Sigmoid colon (tissue), 7 donors: ENCODE results near the gene WDR83. TPM values are rescaled to one million over a fixed set of nuclear protein-coding genes. Genes with fewer than 3 reads are reported as not detected.

ENCODE experiments used
- DNase-seq: peaks from one replicate; pipeline ENCODE4 v3.0.0-alpha.2; 2019
- H3K27ac ChIP-seq, 4 donors: fragments of 200-600 bp; sonication (generic); one replicate each; pipeline ENCODE4 v1.5.1; 2016 to 2019; ENCODE audit warnings: mild to moderate bottlenecking in 1 of 4
- H3K27me3 ChIP-seq, 3 donors: fragments of 200-600 bp; sonication (generic); one replicate each; pipeline ENCODE4 v1.5.1; 2019; ENCODE audit warnings: mild to moderate bottlenecking in 1 of 3
- H3K36me3 ChIP-seq, 4 donors: fragments of 200-600 bp; sonication (generic); one replicate each; pipeline ENCODE4 v1.5.1; 2016 to 2019
- H3K4me1 ChIP-seq, 4 donors: fragments of 200-600 bp; sonication (generic); one replicate each; pipeline ENCODE4 v1.5.1; 2017 to 2019
- H3K4me3 ChIP-seq, 4 donors: fragments of 200-600 bp; sonication (generic); one replicate each; pipeline ENCODE4 v1.5.1; 2017 to 2019; ENCODE audit warnings: mild to moderate bottlenecking in 2 of 4, moderate library complexity in 1 of 4
- H3K9me3 ChIP-seq, 4 donors: fragments of 200-600 bp in 3 of 4; sonication (generic) in 3 of 4; one replicate each; pipeline versions ENCODE4 v1.5.1 to v1.6.1; 2013 to 2019
- EP300 ChIP-seq, 4 donors: sonication (generic); formaldehyde crosslinking; IDR thresholded peaks; one replicate each; pipeline ENCODE4 v1.6.1; 2017; ENCODE audit warnings: antibody characterized with exemption in 4 of 4
- POLR2A ChIP-seq, 2 donors: fragments of 450-650 bp; IDR thresholded peaks; one replicate each; pipeline ENCODE4 v1.6.1; 2016; ENCODE audit warnings: antibody characterized with exemption in 2 of 2, mild to moderate bottlenecking in 2 of 2, moderate library complexity in 2 of 2
- POLR2AphosphoS5 ChIP-seq, 4 donors: sonication (generic); formaldehyde crosslinking; IDR thresholded peaks; one replicate each; pipeline ENCODE4 v1.6.1; 2017; ENCODE audit warnings: antibody characterized with exemption in 4 of 4
- WGBS, 2 donors: extraction: QIAGEN DNeasy Blood & Tissue Kit; methylation state at CpG; one replicate each; pipeline ENCODE4 v1.1.7; 2013; 5-methylcytosine and 5-hydroxymethylcytosine counted together
- intact Hi-C: fragments of 100-400 bp; cut with DNase I; formaldehyde crosslinking; loops from one replicate; pipeline ENCODE4 v1.15.1; 2023
- polyA plus RNA-seq, 3 donors: library from polyadenylated mRNA; stranded (reverse); fragments of 200-250 nt; gene quantifications; one replicate each; pipeline ENCODE4 v1.2.3, GENCODE V29; 2013
- total RNA-seq, 4 donors: library from RNA; depleted of rRNA; stranded (reverse); fragments of >200 nt; gene quantifications; one replicate each; pipeline ENCODE4 v1.1.0, GENCODE V29; 2016
- TF ChIP-seq, protein P1 (sequence below), 4 experiments: fragments of 450-650 bp in 3 of 4; fragments of 200-600 bp in 1 of 4; IDR thresholded peaks; one replicate each; pipeline ENCODE4 v1.5.1; 2016 to 2019; ENCODE audit warnings: antibody characterized with exemption in 4 of 4, mild to moderate bottlenecking in 3 of 4, moderate library complexity in 2 of 4
- donor health status: healthy with polysubstance abuse.
- donor health status: Bipolar disorder and iron deficiency.
- donor health status: healthy.

The WDR83 gene
- total and polyA plus RNA-seq, 7 donors: 7.8 to 13.4 (median 11.0) TPM

GRCh38 chr19:12689012-12689411, 22.4 kb downstream of the WDR83 start:
- Histone ChIP-seq H3K4me3 (no peak overlapping the region), H3K9me3 (no peaks in the 10 kb centered on the region), H3K27ac (no peak overlapping the region), H3K27me3 (no peaks in the 10 kb centered on the region), H3K4me1 (no peaks in the 10 kb centered on the region), H3K36me3 (no peaks in the 10 kb centered on the region)
- 91 to 92% methylated on average over 12 of the region's 12 CpGs for WGBS, 2 donors
- no peak for DNase-seq
- intact Hi-C loops: no loop called here
- TF ChIP-seq EP300 (IDR thresholded peaks at IDR 0.05): no peak
- TF ChIP-seq, protein P1, sequence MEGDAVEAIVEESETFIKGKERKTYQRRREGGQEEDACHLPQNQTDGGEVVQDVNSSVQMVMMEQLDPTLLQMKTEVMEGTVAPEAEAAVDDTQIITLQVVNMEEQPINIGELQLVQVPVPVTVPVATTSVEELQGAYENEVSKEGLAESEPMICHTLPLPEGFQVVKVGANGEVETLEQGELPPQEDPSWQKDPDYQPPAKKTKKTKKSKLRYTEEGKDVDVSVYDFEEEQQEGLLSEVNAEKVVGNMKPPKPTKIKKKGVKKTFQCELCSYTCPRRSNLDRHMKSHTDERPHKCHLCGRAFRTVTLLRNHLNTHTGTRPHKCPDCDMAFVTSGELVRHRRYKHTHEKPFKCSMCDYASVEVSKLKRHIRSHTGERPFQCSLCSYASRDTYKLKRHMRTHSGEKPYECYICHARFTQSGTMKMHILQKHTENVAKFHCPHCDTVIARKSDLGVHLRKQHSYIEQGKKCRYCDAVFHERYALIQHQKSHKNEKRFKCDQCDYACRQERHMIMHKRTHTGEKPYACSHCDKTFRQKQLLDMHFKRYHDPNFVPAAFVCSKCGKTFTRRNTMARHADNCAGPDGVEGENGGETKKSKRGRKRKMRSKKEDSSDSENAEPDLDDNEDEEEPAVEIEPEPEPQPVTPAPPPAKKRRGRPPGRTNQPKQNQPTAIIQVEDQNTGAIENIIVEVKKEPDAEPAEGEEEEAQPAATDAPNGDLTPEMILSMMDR (IDR thresholded peaks at IDR 0.05): no peak
- no peak for TF ChIP-seq POLR2AphosphoS5 (IDR thresholded peaks at IDR 0.05)
- TF ChIP-seq POLR2A (IDR thresholded peaks at IDR 0.05): no peak

DNA sequence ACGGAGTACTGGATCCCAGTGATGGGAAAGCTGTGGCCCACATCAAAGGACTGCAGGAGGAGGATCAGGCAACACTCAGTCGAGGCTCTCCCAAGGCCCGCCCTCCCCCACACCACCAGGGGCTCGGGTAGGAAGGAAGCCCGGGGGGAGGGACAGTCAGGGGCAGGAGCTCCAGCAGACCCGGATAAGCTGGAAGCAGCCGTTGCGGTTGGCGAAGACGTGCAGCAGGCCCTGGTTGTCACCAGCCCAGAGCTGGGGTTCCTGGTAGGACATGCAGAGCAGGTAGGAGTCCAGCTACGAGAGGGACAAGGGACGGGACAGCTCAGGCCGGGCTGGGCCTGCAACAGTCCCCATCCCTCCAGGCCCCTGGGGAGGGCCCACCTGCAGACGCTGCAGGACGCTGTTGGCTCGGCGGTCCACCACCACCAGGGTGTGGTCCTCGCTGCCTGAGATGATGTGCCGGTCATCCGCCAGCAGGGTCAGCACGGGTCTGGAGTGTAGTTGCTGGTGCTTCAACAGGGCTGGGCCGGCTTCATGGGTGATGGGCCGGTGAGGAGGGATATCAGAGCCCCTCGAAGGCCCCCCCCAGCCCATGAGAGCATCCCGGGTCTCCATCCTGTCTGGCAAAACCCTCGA, 23.1 kb downstream of the WDR83 start:
- H3K4me3 ChIP-seq: no peak overlapping the region
- no peaks in the 10 kb centered on the region for H3K27me3 ChIP-seq
- H3K27ac ChIP-seq: no peak overlapping the region
- 69 to 84% methylated on average over 26 of the region's 26 CpGs for WGBS, 2 donors
- H3K9me3 ChIP-seq: no peaks in the 10 kb centered on the region
- intact Hi-C loops: no loop called here
- no peak for TF ChIP-seq POLR2A (IDR thresholded peaks at IDR 0.05)
- TF ChIP-seq, protein P1 (IDR thresholded peaks at IDR 0.05): no peak
- TF ChIP-seq EP300 (IDR thresholded peaks at IDR 0.05): no peak
- TF ChIP-seq POLR2AphosphoS5 (IDR thresholded peaks at IDR 0.05): no peak
- H3K4me1 ChIP-seq: peaks cover 0 to under 1% (median 0%) of the 10 kb centered on the region in 4 donors
- DNase-seq: no peak
- H3K36me3 ChIP-seq: no peaks in the 10 kb centered on the region

DNA sequence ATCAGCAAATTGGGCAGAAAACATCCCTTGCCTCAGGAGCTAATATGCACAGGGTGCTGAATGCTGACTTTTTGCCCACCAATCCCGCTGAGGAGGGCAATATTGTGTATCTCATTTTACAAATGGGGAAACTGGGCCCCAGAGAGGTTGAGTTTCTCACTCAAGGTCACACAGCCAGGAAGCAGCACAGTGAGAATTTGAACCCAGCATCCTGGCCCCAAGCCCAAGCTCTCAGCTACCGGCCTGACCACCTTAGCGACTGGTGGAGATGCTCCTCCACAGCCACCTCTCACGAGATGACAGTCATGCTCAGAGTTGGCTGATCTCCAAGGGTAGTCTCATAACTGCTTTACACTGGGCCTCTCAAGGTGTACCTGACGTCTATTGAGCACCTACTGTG, 26.4 kb downstream of the WDR83 start:
- WGBS, 2 donors: 90 to 91% methylated on average over 5 of the region's 5 CpGs
- intact Hi-C loops: no loop called here
- TF ChIP-seq EP300 (IDR thresholded peaks at IDR 0.05) (no peak), POLR2AphosphoS5 (IDR thresholded peaks at IDR 0.05) (no peak), POLR2A (IDR thresholded peaks at IDR 0.05) (no peak)
- TF ChIP-seq, protein P1 (IDR thresholded peaks at IDR 0.05): no peak
- Histone ChIP-seq H3K36me3 (no peaks in the 10 kb centered on the region), H3K27me3 (no peaks in the 10 kb centered on the region), H3K9me3 (no peaks in the 10 kb centered on the region), H3K27ac (no peak overlapping the region), H3K4me3 (no peak overlapping the region), H3K4me1 (peaks cover 0 to 22% (median 18%) of the 10 kb centered on the region in 4 donors)
- no peak for DNase-seq

- DNase-seq: no peak
- Histone ChIP-seq H3K4me3 (no peak overlapping the region), H3K27me3 (no peaks in the 10 kb centered on the region), H3K27ac (no peak overlapping the region), H3K9me3 (no peaks in the 10 kb centered on the region), H3K36me3 (peaks cover 0 to 11% (median 3%) of the 10 kb centered on the region in 4 donors), H3K4me1 (peaks cover 0 to 22% (median 18%) of the 10 kb centered on the region in 4 donors)
- intact Hi-C loops: no loop called here
- WGBS, 2 donors: 91 to 92% methylated on average over 16 of the region's 16 CpGs
- TF ChIP-seq POLR2AphosphoS5 (IDR thresholded peaks at IDR 0.05): no peak
Observed at GRCh38 chr19:12694641-12695040, 28.0 kb downstream of the WDR83 start.

GRCh38 chr19:12695096-12695495, 28.5 kb downstream of the WDR83 start:
- intact Hi-C loops: no loop called here
- peaks cover 0 to 15% (median 5%) of the 10 kb centered on the region in 4 donors for H3K36me3 ChIP-seq
- no peak for DNase-seq
- H3K27me3 ChIP-seq: no peaks in the 10 kb centered on the region
- TF ChIP-seq POLR2AphosphoS5 (IDR thresholded peaks at IDR 0.05): no peak
- TF ChIP-seq, protein P1 (IDR thresholded peaks at IDR 0.05): no peak
- TF ChIP-seq EP300 (IDR thresholded peaks at IDR 0.05): no peak
- TF ChIP-seq POLR2A (IDR thresholded peaks at IDR 0.05): no peak
- H3K9me3 ChIP-seq: no peaks in the 10 kb centered on the region
- peak overlapping the region in 1 of 4 donors; percentile 92 for H3K4me3 ChIP-seq
- whole genome bisulfite sequencing, 2 donors: 76 to 79% methylated on average over 2 of the region's 2 CpGs
- peaks cover 0 to 22% (median 18%) of the 10 kb centered on the region in 4 donors for H3K4me1 ChIP-seq
- no peak overlapping the region for H3K27ac ChIP-seq
